ENCODE data around the gene ALKBH4. TPM values are rescaled to one million over a fixed set of nuclear protein-coding genes. Genes with fewer than 3 reads are reported as not detected.

The ALKBH4 gene
- polyA plus RNA-seq, 1 donor (not counting 4 experiments of a cell fraction or from before 2014, with no cell fraction given): 3.1 TPM

DNA sequence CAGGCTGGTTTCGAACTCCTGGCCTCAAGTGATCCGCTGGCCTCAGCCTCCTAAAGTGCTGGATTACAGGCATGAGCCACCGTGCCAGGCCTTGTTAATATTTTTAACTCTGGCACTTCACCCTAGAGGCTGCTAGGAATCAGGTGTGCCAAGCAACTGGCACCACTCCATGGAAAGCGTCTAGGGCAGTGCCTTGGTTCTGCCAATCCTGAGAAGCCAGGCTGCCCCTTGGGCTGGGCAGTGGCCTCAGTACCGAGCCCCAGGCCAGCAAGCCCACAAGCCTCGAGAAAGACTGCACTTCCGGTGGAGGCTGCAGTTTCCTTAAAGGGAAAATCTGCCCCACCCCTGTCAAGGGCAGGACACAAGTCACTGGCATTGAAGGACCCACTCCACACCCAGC is 11.3 kb downstream of the ALKBH4 start:
- dilution Hi-C loops (cut with MboI; ENCODE audit: extremely low pct_ligation_motif_present, low sequenced_read_pairs): no loop called here

DNA sequence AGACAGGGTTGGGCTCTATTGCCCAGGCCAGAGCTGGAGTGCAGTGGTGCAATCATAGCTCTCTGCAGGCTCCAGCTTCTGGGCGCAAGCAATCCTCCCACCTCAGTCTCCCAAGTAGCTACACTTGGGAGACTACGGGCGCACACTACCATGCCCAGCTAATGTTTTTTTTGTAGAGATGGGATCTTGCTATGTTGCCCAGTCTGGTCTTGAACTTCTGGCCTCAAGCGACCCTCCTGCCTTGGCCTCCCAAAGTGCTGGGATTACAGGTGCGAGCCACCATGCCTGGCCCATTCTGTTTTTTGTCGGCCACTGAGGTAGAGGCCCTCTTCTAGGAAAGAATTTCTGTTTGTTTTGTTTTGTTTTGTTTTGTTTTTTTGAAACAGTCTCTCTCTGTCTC is 12.2 kb downstream of the ALKBH4 start:
- H3K27me3 ChIP-seq (ENCODE audit: control insufficient read depth, extremely low read depth, insufficient read depth, low read length): no peaks in the 10 kb centered on the region
- H3K4me1 ChIP-seq (ENCODE audit: control insufficient read depth, extremely low read depth, insufficient read depth, low read length): peaks cover 10% of the 10 kb centered on the region
- H3K27ac ChIP-seq (ENCODE audit: control insufficient read depth, insufficient read depth, low read length): no peak overlapping the region
- no peaks in the 10 kb centered on the region for H4K20me1 ChIP-seq (ENCODE audit: control insufficient read depth, extremely low read depth, insufficient read depth, low read length)
- H3K9me1 ChIP-seq (ENCODE audit: control insufficient read depth, extremely low read depth, insufficient read depth, low read length): no peaks in the 10 kb centered on the region
- peaks cover 0 to 4% of the 10 kb centered on the region in 2 experiments for H3K36me3 ChIP-seq (ENCODE audit: control insufficient read depth in 2 of 2, extremely low read depth in 1 of 2, insufficient read depth in 2 of 2, low read length in 2 of 2)
- no peak overlapping the region for H2AFZ ChIP-seq (ENCODE audit: control insufficient read depth, low read length)
- H3K9ac ChIP-seq (ENCODE audit: control insufficient read depth, extremely low read depth, insufficient read depth, low read length): no peak overlapping the region
- H3K4me3 ChIP-seq (ENCODE audit: control insufficient read depth in 2 of 3, extremely low read depth in 1 of 3, insufficient read depth in 2 of 3, low read depth in 1 of 3, low read length in 3 of 3): no peak overlapping the region
- TF ChIP-seq, protein P1, sequence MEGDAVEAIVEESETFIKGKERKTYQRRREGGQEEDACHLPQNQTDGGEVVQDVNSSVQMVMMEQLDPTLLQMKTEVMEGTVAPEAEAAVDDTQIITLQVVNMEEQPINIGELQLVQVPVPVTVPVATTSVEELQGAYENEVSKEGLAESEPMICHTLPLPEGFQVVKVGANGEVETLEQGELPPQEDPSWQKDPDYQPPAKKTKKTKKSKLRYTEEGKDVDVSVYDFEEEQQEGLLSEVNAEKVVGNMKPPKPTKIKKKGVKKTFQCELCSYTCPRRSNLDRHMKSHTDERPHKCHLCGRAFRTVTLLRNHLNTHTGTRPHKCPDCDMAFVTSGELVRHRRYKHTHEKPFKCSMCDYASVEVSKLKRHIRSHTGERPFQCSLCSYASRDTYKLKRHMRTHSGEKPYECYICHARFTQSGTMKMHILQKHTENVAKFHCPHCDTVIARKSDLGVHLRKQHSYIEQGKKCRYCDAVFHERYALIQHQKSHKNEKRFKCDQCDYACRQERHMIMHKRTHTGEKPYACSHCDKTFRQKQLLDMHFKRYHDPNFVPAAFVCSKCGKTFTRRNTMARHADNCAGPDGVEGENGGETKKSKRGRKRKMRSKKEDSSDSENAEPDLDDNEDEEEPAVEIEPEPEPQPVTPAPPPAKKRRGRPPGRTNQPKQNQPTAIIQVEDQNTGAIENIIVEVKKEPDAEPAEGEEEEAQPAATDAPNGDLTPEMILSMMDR (optimal IDR thresholded peaks at IDR 0.05 in 1 of 3, IDR thresholded peaks at IDR 0.05 in 1 of 3, conservative IDR thresholded peaks at IDR 0.05 in 1 of 3; ENCODE audit: extremely low read depth in 1 of 3, insufficient read depth in 2 of 3, low read length in 3 of 3): no peak
- TF ChIP-seq EZH2 (IDR thresholded peaks at IDR 0.05; ENCODE audit: low read length): no peak
- H3K4me2 ChIP-seq (ENCODE audit: control insufficient read depth, extremely low read depth, insufficient read depth, low read depth, low read length): no peak overlapping the region
- FAIRE-seq: no peak
- H3K79me2 ChIP-seq (ENCODE audit: control insufficient read depth, insufficient read depth, low read length): no peaks in the 10 kb centered on the region
- no peak for DNase-seq (ENCODE audit: low read depth, low spot score)
- no peaks in the 10 kb centered on the region for H3K9me3 ChIP-seq (ENCODE audit: control insufficient read depth, low read depth, low read length)
- dilution Hi-C loops (cut with MboI; ENCODE audit: extremely low pct_ligation_motif_present, low sequenced_read_pairs): no loop called here

More for the DNA sequence above, 11.3 kb downstream of the ALKBH4 start:
- Histone ChIP-seq H3K27ac (ENCODE audit: control insufficient read depth, insufficient read depth, low read length) (no peak overlapping the region), H3K4me3 (ENCODE audit: control insufficient read depth in 2 of 3, extremely low read depth in 1 of 3, insufficient read depth in 2 of 3, low read depth in 1 of 3, low read length in 3 of 3) (no peak overlapping the region), H2AFZ (ENCODE audit: control insufficient read depth, low read length) (no peak overlapping the region), H3K9ac (ENCODE audit: control insufficient read depth, extremely low read depth, insufficient read depth, low read length) (no peak overlapping the region), H3K79me2 (ENCODE audit: control insufficient read depth, insufficient read depth, low read length) (no peaks in the 10 kb centered on the region), H3K36me3 (ENCODE audit: control insufficient read depth in 2 of 2, extremely low read depth in 1 of 2, insufficient read depth in 2 of 2, low read length in 2 of 2) (peaks cover 4 to 8% of the 10 kb centered on the region in 2 experiments), H3K4me2 (ENCODE audit: control insufficient read depth, extremely low read depth, insufficient read depth, low read depth, low read length) (no peak overlapping the region), H3K4me1 (ENCODE audit: control insufficient read depth, extremely low read depth, insufficient read depth, low read length) (peaks cover 10% of the 10 kb centered on the region), H4K20me1 (ENCODE audit: control insufficient read depth, extremely low read depth, insufficient read depth, low read length) (no peaks in the 10 kb centered on the region), H3K9me1 (ENCODE audit: control insufficient read depth, extremely low read depth, insufficient read depth, low read length) (no peaks in the 10 kb centered on the region), H3K9me3 (ENCODE audit: control insufficient read depth, low read depth, low read length) (no peaks in the 10 kb centered on the region), H3K27me3 (ENCODE audit: control insufficient read depth, extremely low read depth, insufficient read depth, low read length) (no peaks in the 10 kb centered on the region)
- FAIRE-seq (no peak), DNase-seq (ENCODE audit: low read depth, low spot score) (no peak)
- TF ChIP-seq, protein P1 (optimal IDR thresholded peaks at IDR 0.05 in 1 of 3, IDR thresholded peaks at IDR 0.05 in 1 of 3, conservative IDR thresholded peaks at IDR 0.05 in 1 of 3; ENCODE audit: extremely low read depth in 1 of 3, insufficient read depth in 2 of 3, low read length in 3 of 3): no peak
- no peak for TF ChIP-seq EZH2 (IDR thresholded peaks at IDR 0.05; ENCODE audit: low read length)
